Nephron progenitor cell (in vitro differentiated cells): ENCODE measurements around the gene PDCD1.

Experiments used
- DNase-seq: peaks from one replicate; pipeline ENCODE4 v3.0.0; 2021
- H3K27ac Mint-ChIP-seq: 2 replicates; pipeline ENCODE4 v1.8.0; 2021; ENCODE audit warnings: mild to moderate bottlenecking, moderate library complexity, mixed read lengths
- H3K27me3 Mint-ChIP-seq: 2 replicates; pipeline ENCODE4 v1.8.0; 2021; ENCODE audit warnings: mild to moderate bottlenecking, low read depth, mixed read lengths; ENCODE audit not compliant: poor library complexity
- H3K36me3 Mint-ChIP-seq: 2 replicates; pipeline ENCODE4 v1.8.0; 2021; ENCODE audit warnings: low read depth, mixed read lengths
- H3K4me1 Mint-ChIP-seq: 2 replicates; pipeline ENCODE4 v1.8.0; 2021; ENCODE audit warnings: mixed read lengths
- H3K4me3 Mint-ChIP-seq: 2 replicates; pipeline ENCODE4 v1.8.0; 2021; ENCODE audit warnings: mild to moderate bottlenecking, moderate library complexity, mixed read lengths
- H3K9me3 Mint-ChIP-seq: 2 replicates; pipeline ENCODE4 v1.8.0; 2021; ENCODE audit warnings: mild to moderate bottlenecking, moderate library complexity, mixed read lengths
- CTCF ChIP-seq: fragments of 200-600 bp; sonication (generic); IDR thresholded peaks from 2 replicates; pipeline ENCODE4 v1.5.0; 2021; ENCODE audit warnings: antibody characterized with exemption

PDCD1 gene

GRCh38 chr2:241864168-241864849 is 5.6 kb upstream of the PDCD1 start:
- H3K27me3 Mint-ChIP-seq, result peaks cover 23% of the 10 kb centered on the region
- H3K4me3 Mint-ChIP-seq, result peak overlapping the region; percentile 7
- no peak for DNase-seq
- no peak for TF ChIP-seq CTCF
- H3K36me3 Mint-ChIP-seq, result no peaks in the 10 kb centered on the region
- H3K9me3 Mint-ChIP-seq, result peaks cover 3% of the 10 kb centered on the region
- peaks cover 41% of the 10 kb centered on the region for H3K4me1 Mint-ChIP-seq
- no peak overlapping the region for H3K27ac Mint-ChIP-seq

GRCh38 chr2:241863536-241863954 is 4.9 kb upstream of the PDCD1 start:
- Mint-ChIP-seq H3K4me1 (peaks cover 40% of the 10 kb centered on the region), H3K36me3 (no peaks in the 10 kb centered on the region), H3K27ac (no peak overlapping the region), H3K4me3 (no peak overlapping the region), H3K27me3 (peaks cover 20% of the 10 kb centered on the region), H3K9me3 (peaks cover 3% of the 10 kb centered on the region)
- no peak for TF ChIP-seq CTCF
- DNase-seq, result no peak

- Mint-ChIP-seq H3K36me3 (no peaks in the 10 kb centered on the region), H3K4me3 (no peak overlapping the region), H3K27me3 (peaks cover 20% of the 10 kb centered on the region), H3K27ac (no peak overlapping the region), H3K4me1 (peaks cover 36% of the 10 kb centered on the region), H3K9me3 (peaks cover 3% of the 10 kb centered on the region)
- DNase-seq, result no peak
- no peak for TF ChIP-seq CTCF
Measured at GRCh38 chr2:241862775-241863535, 4.3 kb upstream of the PDCD1 start.

GRCh38 chr2:241862093-241862492 is 3.4 kb upstream of the PDCD1 start:
- DNase-seq, result peak; percentile 1
- Mint-ChIP-seq H3K27me3 (peaks cover 17% of the 10 kb centered on the region), H3K27ac (no peak overlapping the region), H3K4me3 (no peak overlapping the region), H3K4me1 (peaks cover 36% of the 10 kb centered on the region), H3K9me3 (peaks cover 3% of the 10 kb centered on the region), H3K36me3 (no peaks in the 10 kb centered on the region)
- no peak for TF ChIP-seq CTCF

DNA sequence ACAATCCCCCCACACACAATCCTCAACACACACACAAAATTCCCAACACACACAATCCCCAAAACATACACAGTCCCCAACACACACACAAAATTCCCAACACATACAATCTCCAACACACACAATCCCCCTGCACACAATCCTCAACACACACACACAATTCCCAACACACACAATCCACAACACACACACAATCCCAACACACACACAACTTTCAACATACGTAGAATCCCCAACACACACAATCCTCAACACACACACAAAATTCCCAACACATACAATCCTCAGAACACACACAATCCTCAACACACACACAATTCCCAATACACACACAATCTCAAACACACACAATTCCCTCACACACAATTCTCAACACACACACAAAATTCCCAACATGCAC is 2.6 kb upstream of the PDCD1 start:
- H3K27me3 Mint-ChIP-seq, result peaks cover 13% of the 10 kb centered on the region
- H3K27ac Mint-ChIP-seq, result peak overlapping the region; percentile 70
- peaks cover 3% of the 10 kb centered on the region for H3K9me3 Mint-ChIP-seq
- no peak overlapping the region for H3K4me3 Mint-ChIP-seq
- H3K4me1 Mint-ChIP-seq, result peaks cover 43% of the 10 kb centered on the region
- no peaks in the 10 kb centered on the region for H3K36me3 Mint-ChIP-seq
- TF ChIP-seq CTCF, result no peak
- no peak for DNase-seq
